Effector CD8-positive, alpha-beta T cell (primary cell): ENCODE data around the gene ATXN10.

Source experiments
- DNase-seq: peaks from one replicate; lab custom pipeline; 2025; lab: John Stamatoyannopoulos, UW

ATXN10 gene

GRCh38 chr22:45757936-45758335, 86.3 kb downstream of the ATXN10 start:
- DNase-seq: no peak

- no peak for DNase-seq
These were observed 87.0 kb downstream of the ATXN10 start for GRCh38 chr22:45758603-45759002.

- no peak for DNase-seq
These were observed 89.0 kb downstream of the ATXN10 start for GRCh38 chr22:45760682-45761081.

GRCh38 chr22:45762545-45763235, 91.1 kb downstream of the ATXN10 start:
- DNase-seq: no peak

GRCh38 chr22:45763236-45763624, 91.6 kb downstream of the ATXN10 start:
- no peak for DNase-seq

GRCh38 chr22:45768490-45768889, 96.9 kb downstream of the ATXN10 start:
- no peak for DNase-seq

- DNase-seq: no peak
These were observed 98.1 kb downstream of the ATXN10 start for GRCh38 chr22:45769569-45770210.

GRCh38 chr22:45770506-45770905, 98.9 kb downstream of the ATXN10 start:
- DNase-seq: no peak

- DNase-seq: no peak
These were observed 99.4 kb downstream of the ATXN10 start for GRCh38 chr22:45771057-45771456.

- no peak for DNase-seq
These were observed 100.1 kb downstream of the ATXN10 start for GRCh38 chr22:45771711-45772110.

- no peak for DNase-seq
These were observed 101.1 kb downstream of the ATXN10 start for GRCh38 chr22:45772743-45773142.

- no peak for DNase-seq
These were observed 102.5 kb downstream of the ATXN10 start for GRCh38 chr22:45774001-45774670.

GRCh38 chr22:45775062-45775461, 103.4 kb downstream of the ATXN10 start:
- no peak for DNase-seq

- DNase-seq: no peak
These were observed 104.1 kb downstream of the ATXN10 start for GRCh38 chr22:45775569-45776312.

GRCh38 chr22:45776313-45776585, 104.6 kb downstream of the ATXN10 start:
- no peak for DNase-seq

GRCh38 chr22:45777046-45777851, 105.6 kb downstream of the ATXN10 start:
- DNase-seq: no peak

- DNase-seq: no peak
These were observed 106.3 kb downstream of the ATXN10 start for GRCh38 chr22:45777852-45778375.

GRCh38 chr22:45781459-45781858, 109.8 kb downstream of the ATXN10 start:
- DNase-seq: no peak

GRCh38 chr22:45781966-45782365, 110.3 kb downstream of the ATXN10 start:
- DNase-seq: no peak

- DNase-seq: no peak
These were observed 111.4 kb downstream of the ATXN10 start for GRCh38 chr22:45783021-45783420.

- DNase-seq: no peak
These were observed 112.1 kb downstream of the ATXN10 start for GRCh38 chr22:45783690-45784089.
